DMS53 treated with DMSO at 0.1 percent for 48 hours (cell line): ENCODE results near the gene NKX6-2.
"Not testable (repeated sequence)": the region's sequence is repeated elsewhere in the genome, so short reads cannot be mapped to it uniquely, and the experiment has no call there.

Experiments used
- DNase-seq: peaks from one replicate; lab custom pipeline; 2025; ENCODE audit not compliant: unreplicated experiment; lab: John Stamatoyannopoulos, UW

NKX6-2 gene

GRCh38 chr10:132761395-132762060 is 24.4 kb downstream of the NKX6-2 start:
- no peak for DNase-seq

GRCh38 chr10:132758865-132759264 is 27.1 kb downstream of the NKX6-2 start:
- DNase-seq = no peak

GRCh38 chr10:132757171-132757570 is 28.8 kb downstream of the NKX6-2 start:
- DNase-seq = no peak

GRCh38 chr10:132756591-132756990 is 29.4 kb downstream of the NKX6-2 start:
- no peak for DNase-seq

- no peak for DNase-seq
Measured at GRCh38 chr10:132755166-132755711, 30.7 kb downstream of the NKX6-2 start.

GRCh38 chr10:132754071-132754470 is 31.9 kb downstream of the NKX6-2 start:
- no peak for DNase-seq

- DNase-seq = no peak
Measured at GRCh38 chr10:132753596-132753995, 32.4 kb downstream of the NKX6-2 start.

- no peak for DNase-seq
Measured at GRCh38 chr10:132752961-132753360, 33.0 kb downstream of the NKX6-2 start.

GRCh38 chr10:132752378-132752777 is 33.6 kb downstream of the NKX6-2 start:
- DNase-seq = no peak

- DNase-seq = no peak
Measured at GRCh38 chr10:132750936-132751335, 35.0 kb downstream of the NKX6-2 start.

- DNase-seq = no peak
Measured at GRCh38 chr10:132749371-132749795, 36.6 kb downstream of the NKX6-2 start.

GRCh38 chr10:132748545-132749370 is 37.2 kb downstream of the NKX6-2 start:
- no peak for DNase-seq

- DNase-seq = no peak
Measured at GRCh38 chr10:132748135-132748534, 37.8 kb downstream of the NKX6-2 start.

- DNase-seq = no peak
Measured at GRCh38 chr10:132746801-132747625, 38.9 kb downstream of the NKX6-2 start.

GRCh38 chr10:132746386-132746785 is 39.6 kb downstream of the NKX6-2 start:
- no peak for DNase-seq

GRCh38 chr10:132745971-132746370 is 40.0 kb downstream of the NKX6-2 start:
- DNase-seq = no peak

GRCh38 chr10:132745511-132745910 is 40.4 kb downstream of the NKX6-2 start:
- DNase-seq = no peak

GRCh38 chr10:132744839-132745238 is 41.1 kb downstream of the NKX6-2 start:
- DNase-seq = no peak

- no peak for DNase-seq
Measured at GRCh38 chr10:132743925-132744490, 41.9 kb downstream of the NKX6-2 start.

- DNase-seq = not testable (repeated sequence)
Measured at GRCh38 chr10:132743196-132743924, 42.6 kb downstream of the NKX6-2 start.
